Endothelial cell of umbilical vein (primary cell): Measurements from ENCODE around the gene EBF4. TPM values are rescaled to one million over a fixed set of nuclear protein-coding genes. Genes with fewer than 3 reads are reported as not detected.
A peak's percentile ranks its signal among the peaks of the same experiment; 100 is the strongest.
"Not testable (repeated sequence)": the region's sequence is repeated elsewhere in the genome, so short reads cannot be mapped to it uniquely, and the experiment has no call there.

Experiments used
- BruUV-seq: library from RNA; stranded (reverse); fragments of 400-500 nt; replicated peaks from 2 replicates; lab custom pipeline; 2021; lab: Mats Ljungman, UMichigan
- CTCF ChIA-PET: fragments of 300-600, 350-600 bp; sonication (Branson Sonifier 250); formaldehyde crosslinking; loops from one replicate; lab custom pipeline; 2021; ENCODE audit warnings: antibody characterized with exemption, inconsistent platforms; lab: Charles Lee
- POLR2A ChIA-PET: fragments of 300-600, 350-600 bp; sonication (Branson Sonifier 250); formaldehyde crosslinking; loops from one replicate; lab custom pipeline; 2021; ENCODE audit warnings: antibody characterized with exemption, inconsistent platforms; lab: Charles Lee
- DNase-seq: peaks from one replicate; pipeline ENCODE4 v3.0.0-alpha.2; 2011; ENCODE audit warnings: low read depth, low spot score
- FAIRE-seq: peaks from 2 replicates; lab custom pipeline; 2011; peaks lifted over from hg19 to GRCh38; lab: Jason Lieb, UNC
- H2AFZ ChIP-seq: 2 replicates; pipeline ENCODE4 v1.6.0; 2012; ENCODE audit warnings: low read depth, low read length, control low read depth, inconsistent platforms
- H3K27ac ChIP-seq: 2 replicates; pipeline ENCODE4 v1.5.1; 2011; ENCODE audit warnings: low read depth, mild to moderate bottlenecking, control low read depth, low read length, moderate library complexity; ENCODE audit not compliant: insufficient read depth
- H3K27me3 ChIP-seq, 2 experiments: 2 replicates each; pipeline versions ENCODE4 v1.6.0 to v1.6.1; 2011; ENCODE audit warnings: low read length in 2 of 2, mixed read lengths in 1 of 2; ENCODE audit not compliant: control insufficient read depth in 2 of 2, insufficient read depth in 2 of 2
- H3K36me3 ChIP-seq, 2 experiments: 2 replicates in 1 of 2; 3 replicates in 1 of 2; pipeline ENCODE4 v1.5.1; 2011; ENCODE audit warnings: low read length in 2 of 2, mild to moderate bottlenecking in 1 of 2, moderate library complexity in 1 of 2; ENCODE audit not compliant: control insufficient read depth in 2 of 2, insufficient read depth in 2 of 2; ENCODE audit errors: extremely low read depth in 1 of 2
- H3K4me1 ChIP-seq: 3 replicates; pipeline ENCODE4 v1.5.1; 2011; ENCODE audit warnings: mild to moderate bottlenecking, low read length; ENCODE audit not compliant: control insufficient read depth, insufficient read depth; ENCODE audit errors: extremely low read depth
- H3K4me2 ChIP-seq: 2 replicates; pipeline ENCODE4 v1.6.1; 2011; ENCODE audit warnings: low read length, control low read depth, mixed read lengths; ENCODE audit not compliant: insufficient read depth
- H3K4me3 ChIP-seq, 3 experiments: fragments of 200-600 bp in 1 of 3; sonication (generic), shearing (Covaris generic) in 1 of 3; replicated peaks in 1 of 3; 2 replicates each; pipeline ENCODE4 v1.5.1; 2011 to 2016; ENCODE audit warnings: control low read depth in 3 of 3, low read length in 3 of 3, mild to moderate bottlenecking in 2 of 3, inconsistent platforms in 1 of 3, low read depth in 1 of 3, moderate library complexity in 1 of 3; ENCODE audit not compliant: insufficient read depth in 1 of 3
- H3K79me2 ChIP-seq: 2 replicates; pipeline ENCODE4 v1.6.0; 2012; ENCODE audit warnings: low read length, inconsistent platforms; ENCODE audit not compliant: control insufficient read depth, insufficient read depth
- H3K9ac ChIP-seq: replicated peaks from 2 replicates; pipeline ENCODE3; 2011; ENCODE audit warnings: low read length, control low read depth; ENCODE audit not compliant: insufficient read depth; ENCODE audit errors: extremely low read depth
- H3K9me1 ChIP-seq: replicated peaks from 3 replicates; pipeline ENCODE4 v1.6.0; 2011; ENCODE audit warnings: mild to moderate bottlenecking, low read length; ENCODE audit not compliant: control insufficient read depth, insufficient read depth; ENCODE audit errors: extremely low read depth
- H3K9me3 ChIP-seq: replicated peaks from 2 replicates; pipeline ENCODE4 v1.5.1; 2012; ENCODE audit warnings: low read length, inconsistent platforms; ENCODE audit not compliant: control insufficient read depth, insufficient read depth
- H4K20me1 ChIP-seq: replicated peaks from 2 replicates; pipeline ENCODE3; 2011; ENCODE audit warnings: mild to moderate bottlenecking, low read length; ENCODE audit not compliant: control insufficient read depth, insufficient read depth; ENCODE audit errors: extremely low read depth
- CTCF ChIP-seq, 2 donors: IDR thresholded peaks; 1 replicate in 1 of 2; 2 replicates in 1 of 2; pipeline ENCODE4 v1.5.1; 2011; ENCODE audit warnings: low read length in 2 of 2, mild to moderate bottlenecking in 2 of 2, moderate library complexity in 2 of 2, control low read depth in 1 of 2, inconsistent platforms in 1 of 2, low read depth in 1 of 2; ENCODE audit not compliant: insufficient read depth in 1 of 2; ENCODE audit errors: extremely low read depth in 1 of 2
- EZH2 ChIP-seq: IDR thresholded peaks from 2 replicates; pipeline ENCODE4 v1.6.1; 2012; ENCODE audit warnings: borderline replicate concordance, low read depth, mild to moderate bottlenecking, moderate library complexity, low read length, inconsistent platforms; ENCODE audit not compliant: severe bottlenecking
- FOS ChIP-seq: IDR thresholded peaks from 2 replicates; pipeline ENCODE4 v1.6.1; 2011; ENCODE audit warnings: mild to moderate bottlenecking, low read length, moderate library complexity, borderline replicate concordance; ENCODE audit not compliant: insufficient read depth
- GATA2 ChIP-seq: IDR thresholded peaks from 2 replicates; pipeline ENCODE4 v1.7.0; 2011; ENCODE audit warnings: low read depth, mild to moderate bottlenecking, moderate library complexity, mixed read lengths, low read length; ENCODE audit not compliant: insufficient read length, insufficient read depth
- JUN ChIP-seq: IDR thresholded peaks from 2 replicates; pipeline ENCODE4 v1.6.1; 2011; ENCODE audit warnings: borderline replicate concordance, low read depth; ENCODE audit not compliant: insufficient read length, insufficient read depth
- MAX ChIP-seq: IDR thresholded peaks from 2 replicates; pipeline ENCODE4 v1.6.1; 2011; ENCODE audit not compliant: insufficient read depth, insufficient read length
- MYC ChIP-seq: IDR thresholded peaks from one replicate; pipeline ENCODE4 v1.6.1; 2011; ENCODE audit warnings: mild to moderate bottlenecking, low read depth, low read length
- POLR2A ChIP-seq: IDR thresholded peaks from 2 replicates; pipeline ENCODE4 v1.6.1; 2012; ENCODE audit warnings: low read depth, mild to moderate bottlenecking, control low read depth, low read length
- POLR2AphosphoS5 ChIP-seq: IDR thresholded peaks from 2 replicates; pipeline ENCODE4 v1.6.1; 2012; ENCODE audit warnings: low read depth, mild to moderate bottlenecking, control low read depth, low read length, moderate library complexity; ENCODE audit not compliant: insufficient read depth
- dilution Hi-C: fragments of 300-500 bp; cut with MboI; formaldehyde crosslinking; loops from one replicate; pipeline ENCODE4 v1.15.0; 2019; ENCODE audit warnings: low sequenced_read_pairs; ENCODE audit not compliant: extremely low pct_ligation_motif_present
- intact Hi-C: fragments of 100-400 bp; cut with micrococcal nuclease; formaldehyde crosslinking; loops from one replicate; pipeline ENCODE4 v1.10.0; 2022
- polyA plus RNA-seq, 4 experiments: library from polyadenylated mRNA; depleted of rRNA in 3 of 4; stranded (reverse) in 3 of 4; unstranded in 1 of 4; fragments of >200 nt; gene quantifications; 2 replicates each; pipeline versions ENCODE4 v1.2.1 to v1.2.3, GENCODE V29; 2011 to 2012; ENCODE audit warnings: missing spikeins in 1 of 4
- total RNA-seq: library from RNA; stranded (reverse); gene quantifications from 2 replicates; pipeline ENCODE4 v1.2.3, GENCODE V29; 2021

Gene EBF4
- total and polyA plus RNA-seq, 2 donors (not counting 3 experiments of a cell fraction or from before 2014, with no cell fraction given), result 2.7 to 3.4 TPM

- DNase-seq, FAIRE-seq, intact Hi-C loops, H3K9me3 ChIP-seq, H3K36me3 ChIP-seq, BruUV-seq, H4K20me1 ChIP-seq, POLR2A ChIA-PET, H3K79me2 ChIP-seq, H3K27ac ChIP-seq, H3K4me2 ChIP-seq, dilution Hi-C loops, H3K4me3 ChIP-seq, H3K9ac ChIP-seq, H3K9me1 ChIP-seq, H2AFZ ChIP-seq, H3K27me3 ChIP-seq: not testable (repeated sequence)
- CTCF ChIA-PET, result interaction anchor here (2.8 to 4.0 kb wide), 2 partner anchors 15 to 17 kb away, joined by 8 to 21 read pairs; no protein-coding TSS in a partner anchor
- peaks cover 11% of the 10 kb centered on the region for H3K4me1 ChIP-seq
Observed at GRCh38 chr20:2770091-2770490, 77.5 kb downstream of the EBF4 start.

- Histone ChIP-seq H2AFZ (peak overlapping the region; percentile 88), H3K4me1 (peaks cover 11% of the 10 kb centered on the region), H3K36me3 (no peaks in the 10 kb centered on the region), H3K27ac (peak overlapping the region; percentile 32), H3K9me3 (no peaks in the 10 kb centered on the region), H3K9me1 (no peaks in the 10 kb centered on the region), H3K4me3 (no peak overlapping the region), H4K20me1 (no peaks in the 10 kb centered on the region), H3K4me2 (peak overlapping the region; percentile 19), H3K9ac (no peak overlapping the region), H3K27me3 (peaks cover 0 to 2% of the 10 kb centered on the region in 2 experiments), H3K79me2 (no peaks in the 10 kb centered on the region)
- DNase-seq, result peak; percentile 45
- ChIA-PET CTCF (interaction anchor here (0.7 kb wide), 1 partner anchor 11 kb away, joined by 3 read pairs; no protein-coding TSS in a partner anchor), POLR2A (no interaction called here)
- no TSS peak for BruUV-seq
- TF ChIP-seq EZH2 (no peak), POLR2A (no peak), FOS (peak; percentile 48), POLR2AphosphoS5 (peak; percentile 46), MYC (no peak), MAX (peak; percentile 45), GATA2 (no peak), CTCF (IDR thresholded peaks at IDR 0.05; ENCODE audit: extremely low read depth in 1 of 2, insufficient read depth in 1 of 2, low read depth in 1 of 2, low read length in 2 of 2) (no peak), JUN (no peak)
- dilution Hi-C loops, result no loop called here
- intact Hi-C loops, result no loop called here
- FAIRE-seq, result peak; percentile 76
Observed at GRCh38 chr20:2771631-2772080, 79.1 kb downstream of the EBF4 start.
